H1 (cell line): ENCODE results near the gene STAM2. TPM values are rescaled to one million over a fixed set of nuclear protein-coding genes. Genes with fewer than 3 reads are reported as not detected.

Source experiments
- CTCF ChIA-PET: fragments of 300-600 bp; sonication (Branson Sonifier 250); formaldehyde crosslinking; loops from one replicate; lab custom pipeline; 2021; ENCODE audit not compliant: partially characterized antibody; lab: Charles Lee
- POLR2A ChIA-PET: fragments of 300-600 bp; sonication (Branson Sonifier 250); formaldehyde crosslinking; loops from one replicate; lab custom pipeline; 2021; ENCODE audit warnings: inconsistent platforms; ENCODE audit not compliant: partially characterized antibody; lab: Charles Lee
- DNase-seq, 2 experiments: peaks; one replicate each; pipeline versions ENCODE4 v3.0.0 to v3.0.0-alpha.2; 2010 to 2022; ENCODE audit warnings: low spot score in 2 of 2, low read depth in 1 of 2, mixed read lengths in 1 of 2
- FAIRE-seq: peaks from 2 replicates; lab custom pipeline; 2011; peaks lifted over from hg19 to GRCh38; lab: Jason Lieb, UNC
- H2AFZ ChIP-seq: 2 replicates; pipeline ENCODE4 v1.8.1; 2012; ENCODE audit warnings: low read length, inconsistent platforms
- H2AK5ac ChIP-seq: 2 replicates; pipeline ENCODE4 v1.6.1; 2013; ENCODE audit warnings: low read depth, low read length
- H2BK120ac ChIP-seq: replicated peaks from 2 replicates; pipeline ENCODE3; 2013; ENCODE audit warnings: low read depth, low read length, inconsistent platforms
- H2BK12ac ChIP-seq: 2 replicates; pipeline ENCODE4 v1.6.1; 2013; ENCODE audit warnings: low read depth, low read length
- H2BK15ac ChIP-seq: 2 replicates; pipeline ENCODE4 v1.6.1; 2013; ENCODE audit warnings: low read length
- H2BK20ac ChIP-seq: 2 replicates; pipeline ENCODE4 v1.6.1; 2013; ENCODE audit warnings: low read length
- H2BK5ac ChIP-seq: 2 replicates; pipeline ENCODE4 v1.6.1; 2013; ENCODE audit warnings: low read depth, low read length
- H3K14ac ChIP-seq: 2 replicates; pipeline ENCODE4 v1.6.1; 2013; ENCODE audit warnings: inconsistent platforms; ENCODE audit not compliant: insufficient read length
- H3K18ac ChIP-seq: 2 replicates; pipeline ENCODE4 v1.6.1; 2013; ENCODE audit warnings: low read length; ENCODE audit errors: extremely low read depth
- H3K23ac ChIP-seq: 2 replicates; pipeline ENCODE4 v1.6.1; 2013; ENCODE audit warnings: inconsistent platforms; ENCODE audit not compliant: insufficient read length
- H3K23me2 ChIP-seq: 2 replicates; pipeline ENCODE4 v1.6.1; 2013; ENCODE audit warnings: low read depth, low read length
- H3K27ac ChIP-seq: 2 replicates; pipeline ENCODE4 v1.6.1; 2011; ENCODE audit warnings: low read depth, low read length, inconsistent platforms
- H3K27me3 ChIP-seq, 4 experiments: replicated peaks in 1 of 4; 1 replicate in 1 of 4; 2 replicates in 3 of 4; pipeline versions ENCODE4 v1.6.1 to v1.8.1; 2011 to 2013; ENCODE audit warnings: low read length in 3 of 4, mild to moderate bottlenecking in 3 of 4, inconsistent platforms in 2 of 4, mixed read lengths in 2 of 4, moderate library complexity in 1 of 4; ENCODE audit not compliant: control insufficient read depth in 3 of 4, insufficient read depth in 3 of 4; ENCODE audit errors: extremely low read depth in 1 of 4
- H3K36me3 ChIP-seq, 4 experiments: 2 replicates each; pipeline versions ENCODE4 v1.6.1 to v1.8.1; 2011 to 2013; ENCODE audit warnings: mild to moderate bottlenecking in 4 of 4, low read length in 3 of 4, moderate library complexity in 2 of 4, control low read depth in 1 of 4, inconsistent platforms in 1 of 4; ENCODE audit not compliant: insufficient read depth in 4 of 4, control insufficient read depth in 2 of 4
- H3K4ac ChIP-seq: replicated peaks from 2 replicates; pipeline ENCODE3; 2013; ENCODE audit warnings: low read length, low read depth, mixed read lengths, inconsistent platforms; ENCODE audit not compliant: insufficient read length
- H3K4me1 ChIP-seq, 4 experiments: replicated peaks in 1 of 4; 1 replicate in 1 of 4; 2 replicates in 3 of 4; pipeline versions ENCODE4 v1.6.1 to v1.8.1; 2011 to 2013; ENCODE audit warnings: low read length in 3 of 4, inconsistent platforms in 2 of 4, mixed read lengths in 1 of 4; ENCODE audit not compliant: insufficient read depth in 4 of 4, control insufficient read depth in 3 of 4
- H3K4me2 ChIP-seq, 2 experiments: 2 replicates each; pipeline versions ENCODE4 v1.6.1 to v1.8.1; 2011 to 2013; ENCODE audit warnings: low read depth in 2 of 2, low read length in 2 of 2, control low read depth in 1 of 2, inconsistent platforms in 1 of 2, mild to moderate bottlenecking in 1 of 2; ENCODE audit not compliant: insufficient read depth in 1 of 2
- H3K4me3 ChIP-seq, 4 experiments: fragments of 200-600, 300-600 bp in 1 of 4; sonication (generic), shearing (Covaris generic), sonication (Bioruptor Twin) in 1 of 4; 2 replicates each; pipeline versions ENCODE4 v1.5.1 to v1.8.1; 2011 to 2016; ENCODE audit warnings: low read length in 4 of 4, low read depth in 3 of 4, control low read depth in 2 of 4, inconsistent platforms in 2 of 4, mild to moderate bottlenecking in 2 of 4, mixed read lengths in 1 of 4, moderate library complexity in 1 of 4; ENCODE audit not compliant: insufficient read depth in 2 of 4; ENCODE audit errors: extremely low read depth in 1 of 4
- H3K56ac ChIP-seq: replicated peaks from 2 replicates; pipeline ENCODE3; 2013; ENCODE audit warnings: low read depth, mild to moderate bottlenecking, mixed read lengths, low read length, inconsistent platforms; ENCODE audit not compliant: insufficient read length
- H3K79me1 ChIP-seq: 2 replicates; pipeline ENCODE4 v1.6.1; 2013; ENCODE audit warnings: low read depth, low read length, control low read depth
- H3K79me2 ChIP-seq, 2 experiments: 2 replicates each; pipeline versions ENCODE4 v1.6.1 to v1.8.1; 2012 to 2013; ENCODE audit warnings: low read length in 2 of 2, mild to moderate bottlenecking in 2 of 2, inconsistent platforms in 1 of 2; ENCODE audit not compliant: insufficient read depth in 2 of 2, control insufficient read depth in 1 of 2
- H3K9ac ChIP-seq, 4 experiments: replicated peaks in 1 of 4; 1 replicate in 1 of 4; 2 replicates in 3 of 4; pipeline versions ENCODE4 v1.6.1 to v1.8.1; 2011 to 2013; ENCODE audit warnings: low read depth in 3 of 4, low read length in 3 of 4, control low read depth in 2 of 4, mild to moderate bottlenecking in 2 of 4, moderate library complexity in 2 of 4, inconsistent platforms in 1 of 4; ENCODE audit errors: extremely low read depth in 1 of 4
- H3K9me3 ChIP-seq, 2 experiments: 2 replicates each; pipeline versions ENCODE4 v1.6.1 to v1.8.1; 2012 to 2013; ENCODE audit warnings: mild to moderate bottlenecking in 2 of 2, moderate library complexity in 2 of 2, control low read depth in 1 of 2, inconsistent platforms in 1 of 2, low read depth in 1 of 2, low read length in 1 of 2, mixed read lengths in 1 of 2; ENCODE audit not compliant: insufficient read depth in 2 of 2
- H4K20me1 ChIP-seq, 2 experiments: replicated peaks in 1 of 2; 2 replicates each; pipeline versions ENCODE3 to v1.8.1; 2011 to 2013; ENCODE audit warnings: inconsistent platforms in 2 of 2, low read length in 2 of 2, mild to moderate bottlenecking in 1 of 2; ENCODE audit not compliant: insufficient read depth in 2 of 2, control insufficient read depth in 1 of 2
- H4K5ac ChIP-seq: 2 replicates; pipeline ENCODE4 v1.6.1; 2013; ENCODE audit warnings: low read length, low read depth, mixed read lengths, inconsistent platforms; ENCODE audit not compliant: insufficient read length
- H4K8ac ChIP-seq: 2 replicates; pipeline ENCODE4 v1.8.0; 2013; ENCODE audit warnings: mild to moderate bottlenecking, moderate library complexity, low read length, inconsistent platforms; ENCODE audit not compliant: insufficient read depth; ENCODE audit errors: extremely low read depth
- H4K91ac ChIP-seq: replicated peaks from 2 replicates; pipeline ENCODE3; 2013; ENCODE audit warnings: low read length, mixed read lengths, inconsistent platforms; ENCODE audit not compliant: insufficient read length
- BACH1 ChIP-seq: IDR thresholded peaks from 2 replicates; pipeline ENCODE4 v1.6.1; 2012; ENCODE audit warnings: low read length, improper control_type of control experiment
- SAP30 ChIP-seq: fragments of 300-600 bp; sonication (generic); IDR thresholded peaks from 2 replicates; pipeline ENCODE4 v1.7.1; 2012; ENCODE audit warnings: low read length, moderate library complexity, mild to moderate bottlenecking, inconsistent platforms; ENCODE audit not compliant: insufficient read depth, insufficient replicate concordance
- WGBS, 2 experiments: shearing (Covaris generic) in 1 of 2; methylation state at CpG; one replicate each; pipeline versions ENCODE4 v1.1.6 to v1.1.7; 2013 to 2015; ENCODE audit warnings: low lambda C conversion rate in 2 of 2, mixed read lengths in 2 of 2, inconsistent platforms in 1 of 2, low coverage in 1 of 2, missing lambda C conversion rate in 1 of 2; ENCODE audit not compliant: insufficient replicate concordance in 2 of 2, insufficient coverage in 1 of 2, insufficient read length in 1 of 2; ENCODE audit errors: extremely low coverage in 1 of 2, missing lambda C conversion rate in 1 of 2; 5-methylcytosine and 5-hydroxymethylcytosine counted together
- polyA plus RNA-seq, 7 experiments: library from polyadenylated mRNA; depleted of rRNA in 3 of 7; stranded (reverse) in 5 of 7; unstranded in 2 of 7; fragments of >200 nt in 5 of 7; fragments of 200-250 nt in 2 of 7; gene quantifications; 1 replicate in 5 of 7; 2 replicates in 1 of 7; 4 replicates in 1 of 7; pipeline versions ENCODE4 v1.2.1 to v1.2.3, GENCODE V29; 2011 to 2013; ENCODE audit warnings: missing spikeins in 2 of 7, mixed read lengths in 2 of 7
- total RNA-seq: library from RNA; stranded (reverse); fragmentation: NEBNext Ultra II Directional; extraction: Animal tissue kit (Norgen Biotek cat#: 25700); gene quantifications from 2 replicates; pipeline ENCODE4 v1.2.1, GENCODE V29; 2021

The STAM2 gene
- total and polyA plus RNA-seq, 2 of the 8 experiments (the other 6 are each of a cell fraction or from before 2014, with no cell fraction given): 5.4 to 9.4 TPM

DNA sequence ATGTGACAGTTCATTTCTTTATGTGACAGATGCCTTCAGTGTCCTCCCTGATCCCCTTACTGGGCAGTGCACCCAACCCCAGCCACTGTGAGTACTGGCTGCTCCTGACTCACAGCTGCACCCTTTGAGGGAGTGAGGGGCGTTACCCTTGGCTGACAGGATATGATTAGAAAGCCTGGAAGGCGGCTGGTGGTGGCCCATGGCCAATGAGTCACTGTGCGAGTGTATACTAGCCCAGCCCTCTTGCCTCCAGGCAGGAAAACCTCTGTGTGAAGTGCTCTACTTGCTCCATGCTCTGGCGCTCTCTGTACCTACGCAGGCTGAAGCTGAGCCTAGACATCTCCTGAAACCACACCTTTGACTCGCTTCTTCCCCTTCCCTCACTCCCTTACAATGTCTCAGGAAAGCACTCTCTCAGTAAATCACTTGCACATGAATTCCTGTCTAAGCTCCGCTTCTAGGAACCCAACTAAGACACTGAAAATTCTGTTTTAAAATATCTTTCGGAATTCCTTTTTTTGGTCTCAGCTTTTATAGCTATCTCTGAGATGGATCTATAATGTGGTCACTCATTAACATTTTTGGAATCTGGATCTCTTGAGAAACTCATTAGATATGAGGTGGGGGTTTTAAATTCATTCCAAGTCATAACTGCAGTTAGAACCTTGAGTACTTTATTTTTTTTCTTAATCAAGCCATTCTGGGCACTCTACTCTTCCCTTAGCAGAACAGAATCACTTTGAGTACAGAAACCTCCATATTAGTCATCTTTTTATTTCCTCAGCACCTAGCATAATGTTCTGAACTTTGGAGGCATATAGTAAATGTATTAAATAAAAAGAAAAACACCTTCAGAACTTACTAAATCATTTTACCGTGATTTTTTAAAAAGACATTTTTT is 25.3 kb upstream of the STAM2 start:
- CTCF ChIA-PET: interaction anchor here (0.5 to 1.4 kb wide), 6 partner anchors 11 to 468 kb away, joined by 3 to 7 read pairs (median 4); partner anchors contain the start of gene STAM2
- no peak overlapping the region for H3K4me2 ChIP-seq
- no peak for FAIRE-seq

More for the DNA sequence above, 25.3 kb upstream of the STAM2 start:
- H2BK12ac ChIP-seq: no peak overlapping the region; the same call in 1 of the 2 replicates
- H3K23ac ChIP-seq: no peak overlapping the region
- H3K36me3 ChIP-seq: no peaks in the 10 kb centered on the region
- H3K79me1 ChIP-seq: no peaks in the 10 kb centered on the region
- H2BK15ac ChIP-seq: no peak overlapping the region
- no peaks in the 10 kb centered on the region for H3K27me3 ChIP-seq
- DNase-seq: peak in 1 of 2 experiments; percentile 41
- TF ChIP-seq BACH1 (no peak), SAP30 (no peak)
- TF ChIP-seq, all 59 proteins: peak for 0
- Histone ChIP-seq H2BK5ac (no peak overlapping the region), H2BK20ac (no peak overlapping the region), H3K23me2 (no peaks in the 10 kb centered on the region), H3K79me2 (no peaks in the 10 kb centered on the region), H3K56ac (no peak overlapping the region), H3K14ac (no peak overlapping the region), H3K4ac (no peak overlapping the region), H4K20me1 (no peaks in the 10 kb centered on the region), H3K4me1 (peaks cover 0 to 6% (median 0%) of the 10 kb centered on the region in 4 experiments; a peak in 1 of 7 replicates), H3K18ac (no peak overlapping the region; the same call in 1 of the 2 replicates), H4K91ac (no peak overlapping the region), H2AFZ (0 out of 2 replicates have a peak overlapping the region, but pooled peaks have one; percentile 22), H3K9me3 (no peaks in the 10 kb centered on the region), H3K27ac (no peak overlapping the region), H4K5ac (no peak overlapping the region), H2AK5ac (no peak overlapping the region), H3K4me3 (no peak overlapping the region), H4K8ac (no peak overlapping the region), H2BK120ac (no peak overlapping the region), H3K9ac (no peak overlapping the region)
- 78% methylated on average over 9 of the region's 9 CpGs; no CpG with 5 or more reads in 1 of the 2 experiments for WGBS, 2 experiments
- POLR2A ChIA-PET: no interaction called here
